ENCODE data around the gene IFNW1. TPM values are rescaled to one million over a fixed set of nuclear protein-coding genes. Genes with fewer than 3 reads are reported as not detected.
"Not testable (repeated sequence)": the region's sequence is repeated elsewhere in the genome, so short reads cannot be mapped to it uniquely, and the experiment has no call there.

IFNW1 gene
- total RNA-seq, 2 experiments from 2014 or later: not detected

DNA sequence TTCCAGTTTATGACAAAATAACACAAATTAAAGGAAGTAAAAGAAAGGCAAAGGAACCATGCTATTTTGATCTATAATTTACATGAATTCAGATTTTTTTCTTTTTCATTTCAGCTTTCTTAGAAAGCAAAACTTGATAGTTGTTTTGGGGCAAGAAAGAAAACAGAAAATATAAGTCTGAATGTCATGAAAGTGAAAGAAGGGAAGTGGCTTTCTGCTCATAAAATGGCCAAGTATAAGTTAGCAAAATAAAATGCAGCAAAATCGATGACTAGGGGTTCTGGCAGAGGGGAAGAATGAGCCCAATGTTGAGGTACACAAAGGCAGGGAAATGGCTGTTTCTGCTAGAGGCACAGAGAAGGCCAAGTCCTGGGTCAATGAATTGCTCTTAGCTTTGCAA lies 3.0 kb upstream of the IFNW1 start:
- no peak for DNase-seq
- peaks cover 39% of the 10 kb centered on the region for H3K4me1 Mint-ChIP-seq
- H3K9me3 Mint-ChIP-seq: peaks cover 31% of the 10 kb centered on the region
- peak overlapping the region; percentile 85 for H3K27ac Mint-ChIP-seq
- peaks cover 41% of the 10 kb centered on the region for H3K36me3 Mint-ChIP-seq (ENCODE audit: low read depth)
- peak overlapping the region; percentile 13 for H3K4me3 Mint-ChIP-seq
- ChIA-PET POLR2A (interaction anchor here (0.9 kb wide), 1 partner anchor 113 kb away, joined by 3 read pairs; the partner anchor contains the start of gene HACD4), CTCF (interaction anchor here (1.0 kb wide), 1 partner anchor 11 kb away, joined by 3 read pairs; no protein-coding TSS in a partner anchor)
- peaks cover 2% of the 10 kb centered on the region for H3K27me3 Mint-ChIP-seq

DNA sequence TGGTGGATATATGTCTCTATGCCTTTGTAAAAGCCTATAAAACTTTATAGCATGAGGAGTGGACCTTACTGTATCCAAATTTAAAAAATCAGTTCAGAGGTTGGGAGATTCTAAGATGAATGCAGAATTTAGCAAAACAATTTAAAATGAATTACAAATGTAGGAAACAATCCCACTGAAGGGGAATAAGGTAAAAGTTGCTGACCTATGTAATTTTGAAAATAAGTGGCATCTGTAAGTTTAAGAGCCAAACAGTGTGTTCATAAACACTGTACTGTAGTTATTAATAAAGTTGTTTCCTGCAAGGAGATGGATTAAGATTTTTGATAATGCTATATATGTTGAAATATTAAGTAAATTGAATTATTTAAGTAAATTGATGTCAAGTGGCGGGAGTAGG lies 4.6 kb downstream of the IFNW1 start:
- ChIA-PET POLR2A (no interaction called here), CTCF (no interaction called here)
- Mint-ChIP-seq H3K36me3 (ENCODE audit: low read depth) (no peaks in the 10 kb centered on the region), H3K27me3 (peaks cover 6% of the 10 kb centered on the region), H3K9me3 (no peaks in the 10 kb centered on the region), H3K4me1 (peaks cover 10% of the 10 kb centered on the region), H3K4me3 (no peak overlapping the region), H3K27ac (no peak overlapping the region)
- DNase-seq: no peak

DNA sequence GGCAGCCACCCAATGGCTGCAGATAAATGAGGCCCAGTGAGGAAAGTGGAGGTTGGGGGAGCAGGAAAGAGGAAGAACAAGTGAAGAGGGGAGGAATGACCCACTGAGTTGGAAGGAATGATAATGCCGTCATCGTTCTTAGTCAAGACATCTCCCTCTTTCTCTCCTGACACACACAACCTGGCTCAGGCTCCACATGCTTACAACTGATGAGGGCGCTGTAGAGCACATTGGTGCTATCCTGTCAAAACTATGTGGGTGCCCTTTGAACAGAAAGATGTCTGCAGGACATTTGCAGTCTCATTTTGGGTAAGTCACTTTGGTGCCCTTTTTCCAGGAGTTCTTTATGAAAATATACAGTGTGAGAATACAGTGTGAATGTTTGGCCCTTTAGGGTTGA lies 5.9 kb downstream of the IFNW1 start:
- Mint-ChIP-seq H3K4me3 (no peak overlapping the region), H3K27me3 (peaks cover 6% of the 10 kb centered on the region), H3K9me3 (no peaks in the 10 kb centered on the region), H3K27ac (no peak overlapping the region), H3K36me3 (ENCODE audit: low read depth) (no peaks in the 10 kb centered on the region), H3K4me1 (peaks cover under 1% of the 10 kb centered on the region)
- ChIA-PET CTCF (no interaction called here), POLR2A (interaction anchor here (0.6 kb wide), 1 partner anchor 54 kb away, joined by 3 read pairs; no protein-coding TSS in a partner anchor)
- DNase-seq: no peak

DNA sequence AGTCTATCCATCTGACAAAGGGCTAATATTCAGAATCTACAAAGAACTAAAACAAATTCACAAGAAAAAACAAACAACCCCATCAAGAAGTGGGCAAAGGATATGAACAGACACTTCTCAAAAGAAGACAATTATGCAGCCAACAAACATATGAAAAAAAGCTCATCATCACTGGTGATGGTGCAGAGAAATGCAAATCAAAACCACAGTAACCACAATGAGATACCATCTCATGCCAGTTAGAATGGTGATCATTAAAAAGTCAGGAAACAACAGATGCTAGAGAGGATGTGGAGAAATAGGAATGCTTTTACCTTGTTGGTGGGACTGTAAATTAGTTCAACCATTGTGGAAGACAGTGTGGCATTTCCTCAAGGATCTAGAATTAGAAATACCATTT lies 13.4 kb downstream of the IFNW1 start:
- H3K27ac Mint-ChIP-seq; H3K4me3 Mint-ChIP-seq; H3K36me3 Mint-ChIP-seq (ENCODE audit: low read depth); DNase-seq; CTCF ChIA-PET; POLR2A ChIA-PET: not testable (repeated sequence)
- H3K27me3 Mint-ChIP-seq: peaks cover 16% of the 10 kb centered on the region
- H3K4me1 Mint-ChIP-seq: peaks cover 12% of the 10 kb centered on the region
- peaks cover 21% of the 10 kb centered on the region for H3K9me3 Mint-ChIP-seq

DNA sequence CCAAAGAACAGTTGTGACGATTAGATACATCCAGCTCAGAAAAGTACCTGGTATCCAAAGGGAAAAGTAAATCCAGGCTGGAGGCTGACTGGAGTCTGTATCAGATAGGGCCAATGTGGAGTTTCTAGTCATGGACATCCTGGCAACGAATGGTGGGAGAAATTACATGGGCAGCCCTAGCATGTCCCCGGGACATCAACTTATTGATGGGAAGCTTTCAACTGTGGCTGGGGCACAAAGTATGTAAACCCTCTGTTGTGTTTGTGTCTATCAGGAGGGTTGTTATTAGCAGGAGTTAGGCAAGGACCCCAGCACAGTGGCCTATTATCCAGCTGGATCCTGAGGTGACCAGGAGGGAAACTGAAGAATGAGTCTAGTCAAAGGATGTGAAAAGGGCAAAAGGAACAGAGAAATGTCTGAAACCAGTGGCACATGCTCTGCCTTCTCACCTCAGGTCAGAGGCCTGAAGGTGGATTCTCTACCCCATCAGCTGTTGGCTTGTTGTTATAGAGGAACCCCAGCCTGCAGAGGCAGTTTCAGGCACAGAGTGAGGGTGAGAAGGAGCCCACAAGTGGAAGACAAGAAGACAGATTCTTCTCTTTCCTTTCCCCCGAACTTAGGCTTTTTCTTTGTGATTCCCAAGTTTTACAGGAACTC lies 19.9 kb downstream of the IFNW1 start:
- CTCF ChIA-PET: no interaction called here
- Mint-ChIP-seq H3K27ac (no peak overlapping the region), H3K4me3 (no peak overlapping the region), H3K9me3 (peaks cover 6% of the 10 kb centered on the region), H3K36me3 (ENCODE audit: low read depth) (peaks cover 5% of the 10 kb centered on the region), H3K4me1 (no peaks in the 10 kb centered on the region), H3K27me3 (peaks cover 25% of the 10 kb centered on the region)
- DNase-seq: no peak
- POLR2A ChIA-PET: no interaction called here

DNA sequence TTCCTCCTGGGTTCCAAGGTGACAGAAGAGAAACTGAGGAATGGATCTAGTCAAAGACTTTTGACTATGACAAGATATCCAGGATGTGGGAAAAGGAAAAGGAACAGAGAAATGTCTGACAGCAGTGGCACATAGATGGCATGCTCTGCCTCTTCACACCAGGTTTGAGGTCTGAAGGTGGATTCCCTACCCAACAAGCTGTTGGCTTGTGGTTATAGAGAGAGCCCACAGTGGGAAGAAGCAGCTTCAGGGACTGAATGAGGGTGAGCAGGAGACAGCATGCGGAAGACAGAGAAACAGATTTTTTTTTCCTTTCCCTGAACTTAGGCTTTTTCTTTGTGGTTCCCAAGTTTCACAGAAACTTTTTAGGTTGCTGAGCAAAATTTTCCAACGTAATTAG lies 20.6 kb downstream of the IFNW1 start:
- CTCF ChIA-PET: no interaction called here
- Mint-ChIP-seq H3K27me3 (peaks cover 24% of the 10 kb centered on the region), H3K27ac (no peak overlapping the region), H3K36me3 (ENCODE audit: low read depth) (peaks cover under 1% of the 10 kb centered on the region), H3K9me3 (peaks cover under 1% of the 10 kb centered on the region), H3K4me1 (no peaks in the 10 kb centered on the region), H3K4me3 (no peak overlapping the region)
- DNase-seq: no peak
- POLR2A ChIA-PET: no interaction called here

DNA sequence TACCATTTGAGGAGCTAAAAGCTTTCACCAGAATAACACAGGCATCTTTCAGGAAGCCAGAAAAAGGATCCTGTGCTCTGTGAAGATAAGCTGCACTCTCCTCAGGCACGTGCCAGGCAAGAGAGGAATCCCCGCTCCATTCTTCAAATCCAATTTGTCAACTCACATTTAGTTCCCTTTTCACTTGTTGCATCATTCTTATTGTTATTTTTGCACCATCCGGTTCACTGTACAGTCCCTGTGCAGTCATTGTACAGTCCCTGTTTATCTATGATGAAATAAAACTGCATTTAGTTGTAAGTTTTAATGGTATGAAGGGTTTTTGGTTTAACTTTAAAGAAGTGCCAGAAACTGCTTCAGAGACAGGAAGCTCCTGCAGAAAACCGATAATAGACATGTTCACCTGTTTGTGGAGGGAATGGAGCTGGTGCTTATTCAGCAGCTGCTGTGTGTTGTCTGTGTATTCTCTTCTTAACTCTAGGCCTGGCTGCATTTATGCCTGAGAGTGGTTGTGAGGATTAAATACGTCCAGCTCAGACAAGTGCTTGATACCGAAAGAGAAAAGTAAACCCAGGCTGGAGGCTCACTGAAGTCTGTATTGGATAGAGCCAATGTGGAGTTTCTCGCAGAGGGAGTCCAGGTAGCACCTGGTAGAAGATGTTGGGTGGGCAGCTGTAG lies 22.4 kb downstream of the IFNW1 start:
- ChIA-PET POLR2A (no interaction called here), CTCF (interaction anchor here (0.6 to 1.5 kb wide), 3 partner anchors 9 to 270 kb away, joined by 3 to 7 read pairs (median 3); no protein-coding TSS in a partner anchor)
- H3K4me1 Mint-ChIP-seq: no peaks in the 10 kb centered on the region
- H3K9me3 Mint-ChIP-seq: no peaks in the 10 kb centered on the region
- peaks cover 22% of the 10 kb centered on the region for H3K27me3 Mint-ChIP-seq
- H3K4me3 Mint-ChIP-seq: no peak overlapping the region
- H3K27ac Mint-ChIP-seq: no peak overlapping the region
- DNase-seq: no peak
- no peaks in the 10 kb centered on the region for H3K36me3 Mint-ChIP-seq (ENCODE audit: low read depth)

DNA sequence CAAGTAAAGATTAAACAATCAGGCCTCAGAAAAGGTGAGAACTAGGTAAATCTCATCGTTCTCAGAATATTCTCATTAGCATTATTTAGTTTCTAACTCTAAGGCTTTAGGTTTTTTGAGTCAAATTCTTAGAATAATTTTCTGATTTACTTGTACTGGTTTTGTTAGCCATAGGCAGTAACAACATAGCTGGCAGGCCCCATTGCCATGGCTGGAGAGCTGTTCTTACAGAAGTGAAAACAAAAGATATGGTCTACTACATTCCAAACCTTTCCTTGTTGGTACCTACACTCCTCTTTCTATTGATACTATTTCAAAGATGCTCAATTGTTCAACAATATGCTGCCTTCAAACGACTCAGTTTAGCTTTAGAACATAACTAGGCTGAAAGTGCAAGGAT lies 27.3 kb downstream of the IFNW1 start:
- H3K27ac Mint-ChIP-seq: no peak overlapping the region
- no peaks in the 10 kb centered on the region for H3K36me3 Mint-ChIP-seq (ENCODE audit: low read depth)
- H3K9me3 Mint-ChIP-seq: no peaks in the 10 kb centered on the region
- ChIA-PET CTCF (no interaction called here), POLR2A (no interaction called here)
- peaks cover 22% of the 10 kb centered on the region for H3K27me3 Mint-ChIP-seq
- no peak overlapping the region for H3K4me3 Mint-ChIP-seq
- no peak for DNase-seq
- no peaks in the 10 kb centered on the region for H3K4me1 Mint-ChIP-seq

DNA sequence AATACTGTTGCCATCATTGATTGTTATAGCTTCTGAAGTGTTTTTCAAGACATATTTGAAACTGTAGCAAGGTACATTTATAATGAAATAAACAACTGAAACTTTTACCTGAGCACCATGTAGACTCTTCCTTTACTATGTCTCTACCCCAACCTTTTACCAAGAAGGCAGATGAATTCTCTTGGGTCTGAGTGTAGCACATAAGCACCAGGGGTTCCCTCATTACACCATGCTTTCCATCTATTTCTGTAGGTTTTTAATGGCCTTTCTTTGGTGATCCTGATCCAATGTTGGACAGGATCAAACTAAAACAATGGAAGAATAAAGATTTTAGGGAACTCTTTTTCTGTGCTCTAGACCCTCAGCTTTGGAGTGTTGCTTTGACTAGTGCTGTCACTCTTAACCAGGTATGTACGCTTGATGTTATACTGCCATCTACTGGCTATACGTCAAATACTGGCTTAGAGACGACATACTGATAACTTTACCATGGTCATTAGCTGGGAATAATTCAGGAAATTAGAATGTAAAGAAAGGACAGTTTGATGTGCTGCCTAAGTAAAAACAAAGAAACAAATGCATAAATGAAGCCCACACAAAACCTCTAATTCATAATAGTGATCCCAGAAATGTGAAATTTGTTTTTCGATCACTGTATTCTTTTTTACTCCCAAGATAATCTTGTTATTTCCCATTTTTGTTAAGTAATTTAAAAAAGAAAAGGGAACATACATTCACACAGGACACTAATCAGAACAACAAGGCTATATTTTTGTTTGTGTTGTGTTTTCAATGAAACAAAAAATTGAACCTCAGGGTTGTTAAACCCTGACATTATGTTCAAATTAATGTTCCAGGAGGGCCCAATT lies 30.7 kb downstream of the IFNW1 start:
- Mint-ChIP-seq H3K27me3 (peaks cover 12% of the 10 kb centered on the region), H3K4me1 (no peaks in the 10 kb centered on the region), H3K4me3 (no peak overlapping the region), H3K27ac (no peak overlapping the region), H3K9me3 (no peaks in the 10 kb centered on the region), H3K36me3 (ENCODE audit: low read depth) (no peaks in the 10 kb centered on the region)
- CTCF ChIA-PET: interaction anchor here (0.6 to 5.0 kb wide), 25 partner anchors 8 to 489 kb away, joined by 3 to 45 read pairs (median 4); partner anchors contain the start of genes FOCAD, IFNB1 and MLLT3
- no peak for DNase-seq
- POLR2A ChIA-PET: interaction anchor here (0.8 to 1.9 kb wide), 4 partner anchors 32 to 486 kb away, joined by 3 to 6 read pairs (median 4); no protein-coding TSS in a partner anchor

DNA sequence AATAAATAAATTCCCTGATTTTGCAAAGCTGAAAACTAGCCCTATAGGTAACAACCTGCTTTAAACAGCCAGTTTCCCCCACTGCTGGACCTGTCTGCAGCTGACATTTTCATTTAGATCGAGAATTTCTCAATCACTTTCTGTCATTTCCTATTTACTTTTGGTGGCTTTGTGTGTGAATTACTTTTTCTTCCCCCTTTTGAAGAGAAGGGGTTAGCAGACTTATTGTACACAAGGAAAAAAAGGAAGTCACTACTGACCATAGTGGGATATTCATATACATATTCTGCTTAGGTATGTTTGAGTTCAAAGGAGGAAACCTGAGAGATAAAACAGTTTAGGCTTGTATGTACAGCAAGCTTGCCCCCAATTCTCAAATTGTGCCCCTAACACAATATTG lies 36.8 kb downstream of the IFNW1 start:
- DNase-seq: no peak
- H3K27me3 Mint-ChIP-seq: peaks cover 5% of the 10 kb centered on the region
- POLR2A ChIA-PET: no interaction called here
- H3K9me3 Mint-ChIP-seq: no peaks in the 10 kb centered on the region
- no peaks in the 10 kb centered on the region for H3K36me3 Mint-ChIP-seq (ENCODE audit: low read depth)
- H3K4me1 Mint-ChIP-seq: peaks cover 5% of the 10 kb centered on the region
- CTCF ChIA-PET: interaction anchor here (1.5 kb wide), 1 partner anchor 13 kb away, joined by 4 read pairs; no protein-coding TSS in a partner anchor
- H3K27ac Mint-ChIP-seq: no peak overlapping the region
- no peak overlapping the region for H3K4me3 Mint-ChIP-seq

DNA sequence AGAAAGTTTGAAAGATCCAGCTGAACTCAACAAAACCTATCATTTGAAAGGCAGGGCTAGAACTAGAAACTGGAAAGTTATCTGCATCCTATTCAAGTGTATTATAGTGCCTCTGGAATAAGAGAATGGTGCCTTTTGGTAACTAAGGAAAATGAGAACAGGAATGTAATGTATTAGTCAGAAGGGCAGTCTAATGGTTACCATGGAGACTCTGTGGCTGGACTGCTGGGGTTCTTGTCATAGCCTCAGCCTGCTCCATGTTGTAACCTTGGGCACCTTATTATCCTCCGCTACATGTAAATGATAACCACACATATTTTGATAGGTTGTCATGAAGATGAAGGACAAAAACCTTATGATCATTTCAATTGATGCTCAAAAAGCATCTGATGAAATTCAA lies 39.3 kb downstream of the IFNW1 start:
- no peaks in the 10 kb centered on the region for H3K9me3 Mint-ChIP-seq
- H3K4me1 Mint-ChIP-seq: peaks cover 7% of the 10 kb centered on the region
- H3K27ac Mint-ChIP-seq: no peak overlapping the region
- POLR2A ChIA-PET: interaction anchor here (1.4 kb wide), 1 partner anchor 71 kb away, joined by 3 read pairs; the partner anchor contains the start of gene HACD4
- peaks cover 3% of the 10 kb centered on the region for H3K27me3 Mint-ChIP-seq
- H3K36me3 Mint-ChIP-seq (ENCODE audit: low read depth): no peaks in the 10 kb centered on the region
- CTCF ChIA-PET: interaction anchor here (1.2 kb wide), 1 partner anchor 9 kb away, joined by 4 read pairs; no protein-coding TSS in a partner anchor
- no peak for DNase-seq
- no peak overlapping the region for H3K4me3 Mint-ChIP-seq

DNA sequence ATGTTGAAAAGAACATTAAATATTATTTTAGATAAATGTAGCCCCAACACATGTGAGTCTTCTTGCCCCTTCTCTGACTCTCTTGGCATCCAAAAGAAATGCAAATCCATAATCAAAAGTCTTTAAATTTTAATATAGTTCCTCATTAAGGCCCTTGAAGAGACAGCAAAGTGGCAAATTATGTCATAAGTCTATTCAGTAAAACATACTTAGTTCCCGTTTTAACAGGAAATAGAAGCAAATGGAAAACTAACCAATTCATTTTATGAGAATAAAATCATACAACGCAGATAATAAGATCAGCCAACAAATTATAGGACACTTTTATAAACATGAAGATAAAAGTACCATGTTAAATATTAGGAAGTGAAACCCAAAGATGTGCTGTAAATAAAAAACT lies 43.8 kb downstream of the IFNW1 start:
- H3K9me3 Mint-ChIP-seq: no peaks in the 10 kb centered on the region
- no peaks in the 10 kb centered on the region for H3K36me3 Mint-ChIP-seq (ENCODE audit: low read depth)
- ChIA-PET POLR2A (interaction anchor here (2.0 kb wide), 1 partner anchor 11 kb away, joined by 6 read pairs; no protein-coding TSS in a partner anchor), CTCF (no interaction called here)
- no peak overlapping the region for H3K4me3 Mint-ChIP-seq
- DNase-seq: no peak
- peaks cover 26% of the 10 kb centered on the region for H3K4me1 Mint-ChIP-seq
- no peaks in the 10 kb centered on the region for H3K27me3 Mint-ChIP-seq
- no peak overlapping the region for H3K27ac Mint-ChIP-seq

DNA sequence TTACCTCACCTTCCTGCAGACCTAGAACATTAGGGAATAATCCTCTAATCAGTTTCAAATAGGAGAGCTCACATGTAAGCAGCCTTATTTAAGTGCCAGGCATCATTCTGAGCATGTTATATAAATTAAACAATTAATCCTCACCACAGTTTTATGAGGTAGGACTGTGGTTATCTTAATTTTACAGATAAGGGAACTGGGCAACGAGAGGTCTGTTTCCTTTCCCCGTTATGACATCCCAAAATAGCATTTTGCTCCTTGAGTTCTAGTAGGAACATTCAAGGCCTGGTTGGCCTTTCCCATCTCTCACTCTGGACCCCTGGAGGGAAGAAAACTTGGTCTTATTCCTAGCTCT lies 44.8 kb downstream of the IFNW1 start:
- Mint-ChIP-seq H3K27me3 (no peaks in the 10 kb centered on the region), H3K4me1 (peaks cover 28% of the 10 kb centered on the region), H3K36me3 (ENCODE audit: low read depth) (no peaks in the 10 kb centered on the region), H3K27ac (peak overlapping the region; percentile 74), H3K4me3 (peak overlapping the region; percentile 68), H3K9me3 (no peaks in the 10 kb centered on the region)
- ChIA-PET CTCF (interaction anchor here (0.6 to 2.4 kb wide), 4 partner anchors 15 to 516 kb away, joined by 3 to 20 read pairs (median 8); partner anchors contain the start of gene IFNB1), POLR2A (interaction anchor here (1.3 to 2.2 kb wide), 4 partner anchors 10 to 143 kb away, joined by 3 to 12 read pairs (median 5); partner anchors contain the start of gene HACD4)
- no peak for DNase-seq
